OCI-LY1 (cell line): ENCODE measurements around the gene MUC20.
"Not testable (repeated sequence)": the region's sequence is repeated elsewhere in the genome, so short reads cannot be mapped to it uniquely, and the experiment has no call there.

Source experiments
- H2AFZ ChIP-seq: fragments of 200-600 bp; sonication (generic), shearing (Covaris generic); 2 replicates; pipeline ENCODE4 v1.6.0; 2014; ENCODE audit warnings: antibody characterized with exemption, mild to moderate bottlenecking, low read length
- H3F3A ChIP-seq: fragments of 200-600 bp; sonication (generic), shearing (Covaris generic); 2 replicates; pipeline ENCODE4 v1.6.0; 2014; ENCODE audit warnings: mild to moderate bottlenecking, antibody characterized with exemption, low read length, moderate library complexity; ENCODE audit not compliant: insufficient read depth
- H3K27ac ChIP-seq: fragments of 200-600 bp; sonication (generic); 2 replicates; pipeline ENCODE4 v1.5.1; 2014; ENCODE audit warnings: low read length, mixed run types, mild to moderate bottlenecking, low read depth; ENCODE audit not compliant: poor library complexity, severe bottlenecking
- H3K27me3 ChIP-seq: fragments of 200-600 bp; sonication (generic); 2 replicates; pipeline ENCODE4 v1.6.0; 2014; ENCODE audit warnings: antibody characterized with exemption, mild to moderate bottlenecking, low read length, moderate library complexity; ENCODE audit not compliant: insufficient read depth
- H3K36me3 ChIP-seq: fragments of 200-600 bp; sonication (generic); 2 replicates; pipeline ENCODE4 v1.6.1; 2014; ENCODE audit warnings: mild to moderate bottlenecking, antibody characterized with exemption, low read length, moderate library complexity, mixed read lengths; ENCODE audit not compliant: insufficient read depth
- H3K4me1 ChIP-seq: fragments of 200-600 bp; sonication (generic); 2 replicates; pipeline ENCODE4 v1.5.1; 2014; ENCODE audit warnings: mild to moderate bottlenecking, low read length, moderate library complexity; ENCODE audit not compliant: insufficient read depth, severe bottlenecking
- H3K4me2 ChIP-seq: fragments of 200-600 bp; sonication (generic), shearing (Covaris generic); 2 replicates; pipeline ENCODE4 v1.6.1; 2014; ENCODE audit warnings: low read length
- H3K4me3 ChIP-seq: fragments of 200-600 bp; sonication (generic); 2 replicates; pipeline ENCODE4 v1.5.1; 2014; ENCODE audit warnings: low read length, low read depth, mild to moderate bottlenecking, mixed read lengths; ENCODE audit not compliant: poor library complexity, severe bottlenecking
- H3K79me2 ChIP-seq: fragments of 200-600 bp; shearing (Covaris generic); 2 replicates; pipeline ENCODE4 v1.6.1; 2016; ENCODE audit warnings: mixed run types, low read length, mixed read lengths; ENCODE audit not compliant: insufficient read depth
- H3K9ac ChIP-seq: fragments of 200-600 bp; sonication (generic), shearing (Covaris generic); 2 replicates; pipeline ENCODE4 v1.6.1; 2014; ENCODE audit warnings: mild to moderate bottlenecking, low read length, mixed read lengths
- H3K9me2 ChIP-seq: fragments of 200-600 bp; sonication (generic), shearing (Covaris generic); 2 replicates; pipeline ENCODE4 v1.6.1; 2014; ENCODE audit warnings: low read depth, mild to moderate bottlenecking, low read length, mixed read lengths
- H3K9me3 ChIP-seq: fragments of 200-600 bp; shearing (Covaris generic); 2 replicates; pipeline ENCODE4 v1.6.1; 2014; ENCODE audit warnings: low read length, mixed read lengths
- H4K20me1 ChIP-seq: fragments of 200-600 bp; sonication (generic), shearing (Covaris generic); 2 replicates; pipeline ENCODE4 v1.6.0; 2016; ENCODE audit warnings: mild to moderate bottlenecking, low read length; ENCODE audit not compliant: insufficient read depth
- EZH2 ChIP-seq: fragments of 200-600 bp; sonication (generic), shearing (Covaris generic); IDR thresholded peaks from 2 replicates; pipeline ENCODE4 v1.8.0; 2017; ENCODE audit warnings: borderline replicate concordance, mixed run types, mild to moderate bottlenecking, antibody characterized with exemption, low read length, moderate library complexity, mixed read lengths
- TF ChIP-seq, protein P1 (sequence below): fragments of 200-600 bp; sonication (generic), shearing (Covaris generic); IDR thresholded peaks from 2 replicates; pipeline ENCODE4 v1.5.1; 2017; ENCODE audit warnings: mild to moderate bottlenecking, antibody characterized with exemption, low read length, moderate library complexity, mixed read lengths

MUC20 gene

DNA sequence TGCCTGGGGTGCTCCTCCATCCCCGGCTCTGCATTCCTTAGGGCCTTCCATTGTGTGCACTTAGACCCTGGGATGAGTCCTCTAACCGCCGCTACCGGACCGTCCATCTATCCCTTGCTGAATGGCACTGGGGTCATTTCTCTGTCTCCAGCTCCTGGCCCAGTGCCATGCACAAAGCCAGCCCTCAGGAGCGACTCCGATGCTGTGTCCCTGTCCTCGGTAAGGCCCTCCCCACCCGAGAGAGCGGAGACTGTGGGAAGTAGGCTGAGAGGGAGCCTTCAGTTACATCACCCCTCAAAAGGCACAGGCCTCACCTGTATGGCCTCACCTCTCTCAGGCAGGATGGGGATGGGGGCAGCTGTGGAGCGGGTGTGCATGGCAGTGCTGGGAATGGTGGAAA lies 57.2 kb downstream of the MUC20 start:
- Histone ChIP-seq H3K36me3 (no peaks in the 10 kb centered on the region), H3K79me2 (no peaks in the 10 kb centered on the region), H3K4me2 (no peak overlapping the region), H3K4me1 (no peaks in the 10 kb centered on the region), H3K9me2 (no peaks in the 10 kb centered on the region), H3F3A (no peaks in the 10 kb centered on the region), H3K9me3 (no peaks in the 10 kb centered on the region), H4K20me1 (no peaks in the 10 kb centered on the region), H3K27ac (no peak overlapping the region), H3K27me3 (no peaks in the 10 kb centered on the region), H3K4me3 (no peak overlapping the region), H2AFZ (no peak overlapping the region), H3K9ac (no peak overlapping the region)
- TF ChIP-seq, protein P1, sequence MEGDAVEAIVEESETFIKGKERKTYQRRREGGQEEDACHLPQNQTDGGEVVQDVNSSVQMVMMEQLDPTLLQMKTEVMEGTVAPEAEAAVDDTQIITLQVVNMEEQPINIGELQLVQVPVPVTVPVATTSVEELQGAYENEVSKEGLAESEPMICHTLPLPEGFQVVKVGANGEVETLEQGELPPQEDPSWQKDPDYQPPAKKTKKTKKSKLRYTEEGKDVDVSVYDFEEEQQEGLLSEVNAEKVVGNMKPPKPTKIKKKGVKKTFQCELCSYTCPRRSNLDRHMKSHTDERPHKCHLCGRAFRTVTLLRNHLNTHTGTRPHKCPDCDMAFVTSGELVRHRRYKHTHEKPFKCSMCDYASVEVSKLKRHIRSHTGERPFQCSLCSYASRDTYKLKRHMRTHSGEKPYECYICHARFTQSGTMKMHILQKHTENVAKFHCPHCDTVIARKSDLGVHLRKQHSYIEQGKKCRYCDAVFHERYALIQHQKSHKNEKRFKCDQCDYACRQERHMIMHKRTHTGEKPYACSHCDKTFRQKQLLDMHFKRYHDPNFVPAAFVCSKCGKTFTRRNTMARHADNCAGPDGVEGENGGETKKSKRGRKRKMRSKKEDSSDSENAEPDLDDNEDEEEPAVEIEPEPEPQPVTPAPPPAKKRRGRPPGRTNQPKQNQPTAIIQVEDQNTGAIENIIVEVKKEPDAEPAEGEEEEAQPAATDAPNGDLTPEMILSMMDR: no peak
- no peak for TF ChIP-seq EZH2

DNA sequence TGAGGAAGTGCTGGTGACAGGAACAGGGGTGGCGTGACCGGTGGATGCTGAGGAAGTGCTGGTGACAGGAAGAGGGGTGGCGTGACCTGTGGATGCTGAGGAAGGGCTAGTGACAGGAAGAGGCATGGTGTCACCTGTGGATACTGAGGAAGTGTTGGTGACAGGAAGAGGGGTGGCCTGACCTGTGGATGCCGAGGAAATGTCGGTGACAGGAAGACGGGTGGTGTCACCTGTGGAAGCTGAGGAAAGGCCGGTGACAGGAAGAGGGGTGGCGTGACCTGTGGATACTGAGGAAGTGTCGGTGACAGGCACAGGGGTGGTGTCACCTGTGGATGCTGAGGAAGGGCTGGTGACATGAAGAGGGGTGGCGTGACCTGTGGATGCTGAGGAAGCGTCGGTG lies 60.5 kb downstream of the MUC20 start:
- not testable (repeated sequence) for H3K9me3 ChIP-seq, H3K9me2 ChIP-seq, H3K4me2 ChIP-seq, H4K20me1 ChIP-seq, H3K27ac ChIP-seq, H3K36me3 ChIP-seq, H3K79me2 ChIP-seq, H3F3A ChIP-seq, H3K27me3 ChIP-seq, H3K4me1 ChIP-seq, H3K9ac ChIP-seq, H3K4me3 ChIP-seq, H2AFZ ChIP-seq
